Activated naive CD4-positive, alpha-beta T cell (primary cell): ENCODE results near the gene RIMBP3B.
"Not testable (repeated sequence)": the region's sequence is repeated elsewhere in the genome, so short reads cannot be mapped to it uniquely, and the experiment has no call there.

Experiments used
- DNase-seq, 4 experiments: peaks; one replicate each; lab custom pipeline; 2025; lab: John Stamatoyannopoulos, UW

Gene RIMBP3B, protein sequence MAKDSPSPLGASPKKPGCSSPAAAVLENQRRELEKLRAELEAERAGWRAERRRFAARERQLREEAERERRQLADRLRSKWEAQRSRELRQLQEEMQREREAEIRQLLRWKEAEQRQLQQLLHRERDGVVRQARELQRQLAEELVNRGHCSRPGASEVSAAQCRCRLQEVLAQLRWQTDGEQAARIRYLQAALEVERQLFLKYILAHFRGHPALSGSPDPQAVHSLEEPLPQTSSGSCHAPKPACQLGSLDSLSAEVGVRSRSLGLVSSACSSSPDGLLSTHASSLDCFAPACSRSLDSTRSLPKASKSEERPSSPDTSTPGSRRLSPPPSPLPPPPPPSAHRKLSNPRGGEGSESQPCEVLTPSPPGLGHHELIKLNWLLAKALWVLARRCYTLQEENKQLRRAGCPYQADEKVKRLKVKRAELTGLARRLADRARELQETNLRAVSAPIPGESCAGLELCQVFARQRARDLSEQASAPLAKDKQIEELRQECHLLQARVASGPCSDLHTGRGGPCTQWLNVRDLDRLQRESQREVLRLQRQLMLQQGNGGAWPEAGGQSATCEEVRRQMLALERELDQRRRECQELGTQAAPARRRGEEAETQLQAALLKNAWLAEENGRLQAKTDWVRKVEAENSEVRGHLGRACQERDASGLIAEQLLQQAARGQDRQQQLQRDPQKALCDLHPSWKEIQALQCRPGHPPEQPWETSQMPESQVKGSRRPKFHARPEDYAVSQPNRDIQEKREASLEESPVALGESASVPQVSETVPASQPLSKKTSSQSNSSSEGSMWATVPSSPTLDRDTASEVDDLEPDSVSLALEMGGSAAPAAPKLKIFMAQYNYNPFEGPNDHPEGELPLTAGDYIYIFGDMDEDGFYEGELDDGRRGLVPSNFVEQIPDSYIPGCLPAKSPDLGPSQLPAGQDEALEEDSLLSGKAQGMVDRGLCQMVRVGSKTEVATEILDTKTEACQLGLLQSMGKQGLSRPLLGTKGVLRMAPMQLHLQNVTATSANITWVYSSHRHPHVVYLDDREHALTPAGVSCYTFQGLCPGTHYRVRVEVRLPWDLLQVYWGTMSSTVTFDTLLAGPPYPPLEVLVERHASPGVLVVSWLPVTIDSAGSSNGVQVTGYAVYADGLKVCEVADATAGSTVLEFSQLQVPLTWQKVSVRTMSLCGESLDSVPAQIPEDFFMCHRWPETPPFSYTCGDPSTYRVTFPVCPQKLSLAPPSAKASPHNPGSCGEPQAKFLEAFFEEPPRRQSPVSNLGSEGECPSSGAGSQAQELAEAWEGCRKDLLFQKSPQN (N-terminal part only)

DNA sequence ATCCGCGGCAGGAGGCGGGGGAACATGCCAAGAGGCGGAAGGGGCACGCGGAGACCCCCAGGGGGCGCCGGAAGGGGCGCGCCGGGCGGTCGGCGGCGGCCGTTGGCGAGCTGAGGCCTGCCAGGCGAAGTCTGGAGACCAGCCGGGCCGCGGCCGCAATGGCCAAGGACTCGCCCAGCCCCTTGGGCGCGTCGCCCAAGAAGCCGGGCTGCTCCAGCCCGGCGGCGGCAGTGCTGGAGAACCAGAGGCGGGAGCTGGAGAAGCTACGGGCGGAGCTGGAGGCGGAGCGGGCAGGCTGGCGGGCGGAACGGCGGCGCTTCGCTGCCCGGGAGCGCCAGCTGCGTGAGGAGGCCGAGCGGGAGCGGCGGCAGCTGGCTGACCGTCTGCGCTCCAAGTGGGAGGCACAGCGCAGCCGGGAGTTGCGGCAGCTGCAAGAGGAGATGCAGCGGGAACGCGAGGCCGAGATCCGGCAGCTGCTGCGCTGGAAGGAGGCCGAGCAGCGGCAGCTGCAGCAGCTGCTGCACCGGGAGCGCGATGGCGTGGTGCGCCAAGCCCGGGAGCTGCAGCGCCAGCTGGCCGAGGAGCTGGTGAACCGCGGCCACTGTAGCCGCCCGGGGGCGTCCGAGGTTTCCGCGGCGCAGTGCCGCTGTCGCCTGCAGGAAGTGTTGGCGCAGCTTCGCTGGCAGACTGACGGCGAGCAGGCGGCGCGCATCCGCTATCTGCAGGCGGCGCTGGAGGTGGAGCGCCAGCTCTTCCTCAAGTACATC, at the start of gene RIMBP3B:
Gene RIMBP3B, plus strand, starts transcription at position 51 of the 767 bp plus-strand sequence. Its CDS starts 108 bp downstream, at position 159.
- DNase-seq, result not testable (repeated sequence)

DNA sequence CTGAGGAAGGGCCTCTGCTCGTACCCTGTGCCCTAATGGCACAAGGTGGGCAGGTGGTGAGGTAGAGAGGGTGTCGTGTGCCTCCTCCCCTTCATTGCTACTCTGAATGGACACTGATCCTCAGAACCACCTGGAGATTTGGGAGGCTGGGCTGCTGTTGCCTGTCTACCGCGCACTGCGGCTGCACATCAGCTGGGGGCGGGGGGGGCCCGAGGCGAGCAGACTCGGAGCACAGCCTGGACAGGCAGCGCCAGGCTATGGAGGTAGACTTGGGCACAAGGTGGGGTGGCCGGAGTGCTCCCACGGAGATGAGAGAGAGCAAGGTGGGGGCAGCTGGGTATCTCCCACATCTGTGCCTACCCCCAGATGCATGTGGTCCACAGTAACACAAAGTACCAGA, 26.0 kb upstream of the RIMBP3B start:
- not testable (repeated sequence) for DNase-seq

DNA sequence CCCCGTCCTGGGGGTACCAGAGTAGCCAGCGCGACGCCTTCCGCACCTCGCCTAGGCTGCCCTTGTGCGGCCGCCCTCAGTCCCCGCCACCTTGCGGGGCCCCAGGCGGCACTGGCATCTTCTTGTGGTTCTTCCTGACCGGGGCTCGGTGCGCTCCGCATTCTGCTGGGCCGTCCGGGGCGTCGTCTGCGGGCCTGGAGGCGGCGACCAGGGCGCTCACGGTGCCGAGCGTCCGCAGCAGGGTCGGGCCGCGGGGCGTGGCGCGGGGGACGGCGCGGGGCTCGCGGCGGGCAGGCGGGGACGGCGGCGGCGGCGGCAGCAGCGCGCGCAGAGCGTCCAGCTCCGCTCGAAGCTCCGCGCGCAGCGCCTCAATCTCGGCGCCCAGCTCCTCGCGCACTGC, 23.0 kb upstream of the RIMBP3B start:
- not testable (repeated sequence) for DNase-seq

DNA sequence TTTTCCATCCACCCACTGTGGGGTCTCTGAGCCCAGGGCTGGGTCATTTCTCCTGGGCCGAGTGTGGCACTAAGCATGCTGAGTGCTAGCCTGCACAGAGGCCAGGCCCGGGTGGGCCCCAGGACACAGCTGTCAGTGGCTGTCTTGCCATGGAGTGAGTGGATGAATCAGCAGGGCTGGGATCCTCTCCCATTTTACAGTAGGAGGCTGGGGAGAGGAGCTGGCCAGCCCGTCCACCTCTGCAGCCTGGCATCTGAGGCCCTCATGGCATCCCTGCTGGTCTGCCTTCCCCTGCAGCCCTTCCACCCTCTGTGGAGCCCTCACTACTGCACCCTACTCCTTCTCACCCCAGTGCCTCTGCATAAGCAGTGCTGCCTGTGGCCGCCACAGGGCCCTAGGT, 21.1 kb upstream of the RIMBP3B start:
- not testable (repeated sequence) for DNase-seq

DNA sequence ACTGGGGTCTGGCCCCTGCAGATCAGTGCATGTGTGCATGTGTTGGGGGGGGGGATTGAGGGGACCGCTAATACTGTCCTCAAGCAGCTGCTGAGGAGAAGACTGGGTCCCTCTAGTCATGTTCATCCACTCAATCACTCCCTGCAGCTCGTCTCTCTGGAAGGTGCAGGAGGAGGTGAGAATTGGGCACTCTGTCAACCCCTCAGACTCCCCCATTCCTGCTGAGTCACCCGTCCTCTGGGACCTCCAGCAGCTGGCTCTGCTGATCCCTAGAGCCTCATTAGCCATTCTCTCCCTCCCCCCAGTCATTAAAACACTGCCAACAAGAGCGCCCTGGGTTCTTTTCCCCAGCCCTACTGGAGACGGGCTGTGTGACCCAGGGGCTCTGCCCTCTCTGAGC, 20.5 kb upstream of the RIMBP3B start:
- not testable (repeated sequence) for DNase-seq

DNA sequence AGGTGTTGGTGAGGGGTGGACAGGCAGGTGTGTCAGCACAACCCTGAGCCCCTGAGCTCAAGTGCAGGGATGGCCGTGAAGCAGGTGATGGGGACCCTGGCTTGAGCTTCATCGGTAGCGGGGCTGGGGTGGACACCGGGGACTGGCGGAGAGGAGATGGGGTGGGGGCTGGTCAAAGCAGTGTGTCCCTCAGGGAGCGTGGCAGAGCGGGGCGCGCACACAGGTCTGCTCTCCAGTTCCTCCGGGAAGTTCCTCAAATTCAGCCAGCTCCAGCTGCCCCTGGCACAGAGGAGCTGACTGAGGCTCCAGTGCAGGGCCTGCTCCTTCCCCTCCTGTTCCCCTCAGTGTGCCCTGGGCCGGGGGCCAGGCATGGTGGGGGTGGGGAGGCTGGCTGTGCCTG, 19.7 kb upstream of the RIMBP3B start:
- DNase-seq, result not testable (repeated sequence)

DNA sequence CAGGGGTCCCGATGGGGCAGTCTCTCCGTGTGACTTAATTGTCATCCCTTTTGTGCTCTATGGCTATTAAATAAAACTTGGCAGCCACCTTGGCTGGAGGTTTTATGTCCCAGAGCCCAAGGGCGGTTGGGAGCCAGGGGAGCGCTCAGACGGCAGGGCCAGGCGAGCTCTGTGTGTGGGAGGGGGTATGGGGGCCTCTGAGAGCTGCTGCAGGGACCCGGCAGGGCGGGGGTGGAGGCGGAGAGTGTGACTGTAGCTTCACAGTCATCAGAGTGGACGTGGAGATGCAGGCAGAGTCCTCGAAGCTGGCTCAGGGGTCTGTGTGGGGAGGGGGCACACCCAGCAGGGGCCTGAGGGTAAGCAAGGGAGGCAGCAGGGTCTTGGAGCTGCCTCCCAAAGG, 19.2 kb upstream of the RIMBP3B start:
- not testable (repeated sequence) for DNase-seq

DNA sequence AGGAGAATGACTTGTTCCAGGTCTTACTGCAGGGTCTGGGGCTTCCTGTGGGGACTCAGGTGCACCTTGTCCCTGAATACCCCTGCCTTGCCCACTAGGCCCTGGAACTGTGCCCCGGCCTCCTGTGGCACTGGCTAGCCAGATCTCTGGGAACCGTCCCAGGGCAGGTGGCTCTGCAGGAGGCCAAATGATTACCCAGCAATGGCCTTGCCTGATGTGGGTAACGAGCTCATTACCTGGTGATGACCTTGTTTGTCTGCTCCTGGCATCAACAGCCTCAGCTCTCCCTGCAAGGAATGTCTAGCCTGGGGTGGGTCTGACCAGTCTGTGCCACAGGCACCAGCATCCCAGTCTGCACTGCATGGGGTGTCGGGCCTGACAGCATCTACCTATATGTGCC, 18.2 kb upstream of the RIMBP3B start:
- not testable (repeated sequence) for DNase-seq

DNA sequence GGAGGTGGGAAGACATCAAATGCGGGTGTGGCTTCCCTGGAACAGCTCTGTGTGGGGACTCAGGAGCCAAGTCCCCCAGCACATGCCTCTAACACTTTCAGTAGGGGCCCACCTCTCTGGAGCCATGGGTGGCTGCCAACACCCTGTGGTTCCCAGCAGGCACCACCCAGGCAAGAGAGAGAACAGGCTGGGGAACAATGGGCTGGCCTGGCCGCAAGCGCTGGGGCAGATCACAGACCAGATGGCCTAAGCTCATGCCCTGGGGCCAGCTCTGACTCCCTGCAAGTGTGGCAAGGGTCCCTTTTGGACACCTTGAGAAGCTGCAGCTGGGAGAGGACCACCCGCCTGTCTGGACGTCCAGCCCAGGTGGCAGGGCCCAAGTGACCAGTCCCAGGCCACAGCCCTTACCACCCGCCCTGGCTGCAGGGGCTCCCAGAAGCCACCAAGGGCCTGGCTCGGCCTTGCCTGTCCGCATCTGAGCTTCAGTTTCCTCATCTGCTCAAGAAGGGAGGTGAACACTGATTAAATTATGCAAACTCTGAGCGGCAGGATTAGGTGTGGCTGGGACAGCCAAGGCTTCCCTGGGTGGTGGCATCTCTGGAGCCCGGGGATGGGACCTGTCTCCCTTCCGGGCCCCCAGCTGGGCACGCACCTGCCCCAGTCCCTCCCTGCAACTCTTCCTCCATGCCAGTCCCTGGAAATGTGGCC, 14.8 kb upstream of the RIMBP3B start:
- not testable (repeated sequence) for DNase-seq

DNA sequence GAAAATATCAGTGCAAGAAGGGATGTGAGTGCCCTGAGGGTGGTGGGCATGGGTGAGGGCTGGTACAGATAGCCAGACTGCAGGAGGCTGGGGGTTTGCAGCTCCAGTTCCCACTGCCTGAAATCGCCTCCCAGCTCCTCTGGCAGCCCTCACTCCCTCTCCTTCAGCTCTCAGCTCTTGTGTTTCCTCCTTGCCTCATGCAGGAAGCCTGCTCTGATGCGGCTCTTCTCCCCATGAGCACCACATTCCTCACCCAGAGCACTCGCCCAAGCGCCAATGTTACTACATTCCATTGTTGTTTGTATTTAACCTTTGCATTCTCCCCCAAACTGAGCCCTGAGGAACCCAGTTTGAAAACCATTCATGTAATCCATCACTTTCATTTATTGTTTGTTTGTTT, 7.7 kb upstream of the RIMBP3B start:
- not testable (repeated sequence) for DNase-seq

DNA sequence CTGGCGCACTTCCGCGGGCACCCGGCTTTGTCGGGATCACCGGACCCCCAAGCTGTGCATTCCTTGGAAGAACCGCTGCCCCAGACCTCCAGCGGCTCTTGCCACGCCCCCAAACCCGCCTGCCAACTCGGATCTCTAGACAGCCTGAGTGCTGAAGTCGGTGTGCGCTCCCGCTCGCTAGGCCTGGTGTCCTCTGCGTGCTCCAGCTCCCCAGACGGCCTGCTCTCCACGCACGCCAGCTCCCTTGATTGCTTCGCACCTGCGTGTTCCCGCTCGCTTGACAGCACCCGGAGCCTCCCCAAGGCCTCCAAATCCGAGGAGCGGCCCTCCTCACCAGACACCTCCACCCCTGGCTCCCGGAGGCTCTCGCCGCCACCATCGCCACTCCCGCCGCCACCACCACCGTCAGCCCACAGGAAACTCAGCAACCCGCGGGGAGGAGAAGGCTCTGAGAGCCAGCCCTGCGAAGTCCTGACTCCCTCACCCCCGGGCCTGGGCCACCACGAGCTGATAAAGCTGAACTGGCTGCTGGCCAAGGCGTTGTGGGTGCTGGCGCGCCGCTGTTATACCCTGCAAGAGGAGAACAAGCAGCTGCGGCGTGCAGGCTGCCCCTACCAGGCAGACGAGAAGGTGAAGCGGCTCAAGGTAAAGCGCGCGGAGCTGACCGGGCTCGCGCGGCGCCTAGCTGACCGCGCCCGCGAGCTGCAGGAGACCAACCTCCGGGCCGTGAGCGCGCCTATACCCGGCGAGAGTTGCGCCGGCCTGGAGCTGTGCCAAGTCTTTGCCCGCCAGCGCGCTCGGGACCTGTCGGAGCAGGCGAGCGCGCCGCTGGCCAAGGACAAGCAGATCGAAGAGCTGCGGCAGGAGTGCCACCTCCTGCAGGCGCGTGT, 1.2 kb downstream of the RIMBP3B start:
- not testable (repeated sequence) for DNase-seq

DNA sequence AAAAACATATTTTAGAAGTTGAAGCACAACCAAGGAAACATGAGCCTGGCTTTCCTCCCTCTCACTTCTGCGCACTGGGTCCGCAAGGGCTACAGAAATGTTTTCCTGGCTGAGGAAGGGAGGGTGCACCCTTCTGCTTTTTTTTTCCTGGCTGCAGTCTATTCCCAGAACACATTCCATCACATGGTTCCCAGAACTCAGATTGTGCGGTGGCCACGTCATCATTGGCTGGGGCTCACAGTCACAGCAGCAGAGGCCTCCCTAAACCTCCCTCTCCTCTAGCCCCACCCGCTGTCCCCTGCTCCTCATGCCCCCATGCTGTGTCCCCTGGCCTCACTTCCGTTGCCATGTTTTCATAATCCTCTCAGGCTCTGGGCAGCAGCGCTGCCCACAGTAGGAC, 5.9 kb downstream of the RIMBP3B start:
- DNase-seq, result not testable (repeated sequence)

DNA sequence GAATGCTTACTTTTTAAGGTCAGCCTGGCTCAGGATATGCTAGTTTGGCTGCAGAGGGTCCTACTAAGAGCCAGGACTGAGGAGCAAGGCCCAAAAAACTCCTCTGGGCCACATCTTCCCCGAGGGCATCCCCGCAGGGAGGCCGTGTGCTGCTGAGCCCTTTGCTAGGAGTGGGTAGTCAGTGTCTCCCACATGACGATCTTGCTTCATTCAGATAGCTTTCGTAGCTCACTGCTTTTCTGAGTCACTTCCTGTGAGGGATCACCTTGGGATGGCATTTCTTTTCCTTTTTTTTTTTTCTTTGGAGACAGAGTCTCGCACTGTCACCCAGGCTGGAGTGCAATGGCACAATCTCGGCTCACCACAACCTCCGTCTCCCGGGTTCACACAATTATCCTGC, 6.5 kb downstream of the RIMBP3B start:
- not testable (repeated sequence) for DNase-seq

DNA sequence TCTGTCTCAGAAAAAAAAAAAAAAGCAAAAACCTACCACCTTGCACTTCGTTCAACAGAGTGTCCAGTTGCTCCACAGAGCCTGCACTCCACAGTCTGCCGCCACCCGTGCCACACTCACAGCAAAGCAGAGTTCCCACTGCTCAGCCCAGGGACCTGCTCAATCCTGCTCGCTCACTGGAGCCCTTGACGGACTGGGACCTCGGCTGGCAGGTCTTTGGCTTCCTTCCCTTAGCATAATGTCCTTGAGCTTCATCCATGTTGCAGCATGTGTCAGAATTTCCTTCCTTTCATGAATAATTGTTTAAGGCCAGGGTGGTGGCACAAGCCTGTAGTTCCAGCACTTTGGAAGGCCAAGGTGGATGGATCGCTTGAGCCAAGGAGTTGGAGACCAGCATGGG, 11.1 kb downstream of the RIMBP3B start:
- DNase-seq, result not testable (repeated sequence)

DNA sequence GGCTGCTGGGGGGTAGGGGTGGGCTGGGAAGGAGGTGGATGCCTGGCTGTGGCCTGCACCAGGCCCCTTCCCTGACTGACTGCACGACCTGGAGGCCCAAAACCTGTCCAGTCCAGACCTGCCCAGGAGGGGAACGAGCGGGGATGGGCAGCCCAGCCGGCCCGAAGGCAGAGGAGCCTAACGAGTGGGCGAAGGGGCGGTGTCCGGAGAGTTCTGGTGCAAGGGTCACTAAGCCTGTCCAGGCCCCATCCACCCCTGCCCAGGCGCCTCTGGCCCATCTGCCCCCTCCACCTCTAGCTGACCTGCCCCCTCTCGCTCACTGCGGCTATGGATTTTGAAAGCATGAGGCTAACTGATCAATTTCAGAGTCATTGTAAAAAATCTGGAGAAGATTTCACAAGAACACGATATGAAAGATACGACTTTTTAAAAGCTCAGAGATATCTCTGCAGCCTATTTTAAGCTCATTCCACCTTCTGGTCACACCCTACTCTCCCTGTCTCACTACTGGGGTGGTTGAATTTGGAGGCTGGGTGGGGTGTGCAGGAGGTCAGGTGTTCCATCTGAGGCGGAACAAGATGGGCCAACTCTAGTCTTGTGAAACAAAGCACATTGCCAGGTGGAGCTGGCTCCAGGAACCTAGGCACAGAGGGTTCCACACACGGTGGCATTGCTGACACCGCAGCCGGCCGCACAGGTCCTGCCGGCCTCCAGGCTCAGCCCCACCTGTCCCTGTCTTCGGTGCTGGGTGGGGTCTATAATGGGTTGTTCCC, 17.8 kb downstream of the RIMBP3B start:
- DNase-seq, result not testable (repeated sequence)

DNA sequence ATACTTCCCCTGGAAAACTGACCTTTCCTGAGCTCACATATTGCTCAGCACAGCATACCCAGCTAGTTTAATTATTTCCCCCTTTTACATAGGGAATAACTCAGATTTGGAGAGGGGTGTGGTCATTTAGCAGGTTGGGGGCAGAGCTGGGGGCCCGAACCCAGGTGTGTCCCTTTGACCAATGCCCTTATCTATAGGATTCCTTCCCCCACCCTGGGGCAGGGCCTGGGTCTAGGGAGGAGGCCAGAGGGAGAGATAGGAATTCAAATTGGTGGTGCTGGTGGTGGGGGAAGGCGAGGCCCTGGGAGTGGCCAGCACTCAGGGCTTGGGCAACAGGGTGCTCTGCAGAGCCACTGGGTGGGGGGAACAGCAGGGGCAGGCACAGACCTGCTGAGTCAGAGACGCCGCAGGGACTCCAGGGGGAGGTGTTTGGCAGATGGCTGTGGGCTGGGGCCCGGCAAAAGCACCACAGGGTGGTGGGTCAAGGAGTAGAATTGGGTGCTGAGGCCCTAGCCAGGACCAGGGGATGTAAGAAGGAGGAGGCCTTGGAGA, 19.3 kb downstream of the RIMBP3B start:
- not testable (repeated sequence) for DNase-seq

DNA sequence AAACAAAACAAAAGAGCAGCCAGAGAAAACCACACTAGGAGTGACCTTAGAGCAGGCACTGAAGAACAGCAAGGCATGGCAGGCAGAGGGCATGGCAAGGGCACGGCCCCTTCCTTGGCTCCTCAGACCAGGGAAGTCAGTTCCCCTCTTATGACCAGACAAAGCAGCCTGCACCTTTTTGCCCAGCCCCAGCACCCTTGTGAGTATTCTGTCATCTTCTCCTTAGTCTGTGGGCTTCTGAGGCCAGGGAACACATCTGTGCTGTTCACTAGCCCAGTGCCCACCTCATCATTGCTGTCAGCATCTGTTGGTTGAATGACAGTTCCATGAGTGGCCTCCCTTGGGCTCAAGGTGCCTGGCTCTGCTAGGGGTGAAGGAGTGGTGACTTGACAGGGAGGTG, 23.6 kb downstream of the RIMBP3B start:
- not testable (repeated sequence) for DNase-seq

DNA sequence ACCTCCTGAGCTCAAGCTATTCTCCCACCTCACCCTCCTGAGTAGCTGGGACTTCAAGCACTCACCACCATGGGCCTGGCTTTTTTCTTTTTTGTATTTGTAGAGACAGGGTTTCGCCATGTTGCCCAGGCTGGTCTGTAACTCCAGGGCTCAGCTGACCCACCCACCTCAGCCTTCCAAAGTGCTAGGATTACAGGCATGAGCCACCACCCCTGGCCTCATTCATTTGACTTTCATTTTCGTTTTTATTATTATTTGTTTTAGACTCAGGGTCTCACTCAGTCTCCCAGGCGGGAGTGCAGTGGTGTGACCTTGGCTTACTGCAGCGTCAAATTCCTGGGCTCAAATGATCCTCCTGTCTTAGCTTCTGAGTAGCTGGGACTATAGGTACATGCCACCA, 24.2 kb downstream of the RIMBP3B start:
- DNase-seq, result not testable (repeated sequence)
